Activated CD4-positive, alpha-beta T cell treated with anti-CD3 and anti-CD28 coated beads, Interleukin-2, amount 10 ng/mL, durations not matched to agents 7 days and 5 days (primary cell): ENCODE data around the gene MAL. TPM values are rescaled to one million over a fixed set of nuclear protein-coding genes. Genes with fewer than 3 reads are reported as not detected.

ENCODE experiments used
- CTCF ChIA-PET: fragments of 350-600 bp; sonication (Branson Sonifier 250); formaldehyde crosslinking; loops from one replicate; lab custom pipeline; 2021; ENCODE audit warnings: antibody characterized with exemption; lab: Charles Lee
- POLR2A ChIA-PET: fragments of 350-600 bp; sonication (Branson Sonifier 250); formaldehyde crosslinking; loops from one replicate; lab custom pipeline; 2021; ENCODE audit warnings: antibody characterized with exemption; lab: Charles Lee
- DNase-seq: peaks from one replicate; pipeline ENCODE4 v3.0.0-alpha.2; 2020
- H3K27ac Mint-ChIP-seq: one replicate; pipeline ENCODE4 v1.8.0; 2021; ENCODE audit warnings: mild to moderate bottlenecking, moderate library complexity, mixed read lengths
- H3K27me3 Mint-ChIP-seq: one replicate; pipeline ENCODE4 v1.8.0; 2021; ENCODE audit warnings: mixed read lengths
- H3K36me3 Mint-ChIP-seq: one replicate; pipeline ENCODE4 v1.8.0; 2021; ENCODE audit warnings: low read depth, mixed read lengths
- H3K4me1 Mint-ChIP-seq: one replicate; pipeline ENCODE4 v1.8.0; 2021; ENCODE audit warnings: mixed read lengths
- H3K4me3 Mint-ChIP-seq: one replicate; pipeline ENCODE4 v1.8.0; 2021; ENCODE audit warnings: mild to moderate bottlenecking, moderate library complexity, mixed read lengths
- H3K9me3 Mint-ChIP-seq: one replicate; pipeline ENCODE4 v1.8.0; 2021; ENCODE audit warnings: mixed read lengths
- total RNA-seq, 2 experiments: library from RNA; stranded (reverse); gene quantifications; one replicate each; pipeline ENCODE4 v1.2.3, GENCODE V29; 2021

Gene MAL
- total RNA-seq, 2 experiments from 2014 or later = 237 to 339 TPM

DNA sequence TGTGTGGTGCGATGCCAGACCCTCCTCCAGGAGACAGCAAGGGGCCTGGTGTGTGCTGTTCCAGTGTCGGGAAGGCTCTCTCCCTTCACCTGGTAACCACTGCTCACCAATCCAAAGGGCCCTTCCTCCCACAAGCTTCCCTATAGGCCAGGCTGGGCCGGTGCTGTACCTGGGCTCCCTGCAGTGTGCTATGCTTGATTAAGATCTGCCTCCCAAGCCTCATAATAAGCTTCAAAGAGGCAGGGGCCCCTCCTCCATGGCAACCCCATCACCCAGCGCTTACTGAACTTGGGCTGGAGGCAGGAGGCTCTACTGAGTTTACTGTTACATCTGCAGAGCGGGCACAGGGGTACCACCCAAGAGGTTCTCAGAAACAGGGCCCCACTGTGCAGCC lies 4.5 kb upstream of the MAL start:
- Mint-ChIP-seq H3K4me3 (no peak overlapping the region), H3K9me3 (no peaks in the 10 kb centered on the region), H3K4me1 (peaks cover 39% of the 10 kb centered on the region), H3K27ac (no peak overlapping the region), H3K36me3 (peaks cover 6% of the 10 kb centered on the region), H3K27me3 (no peaks in the 10 kb centered on the region)
- DNase-seq = no peak
- ChIA-PET CTCF (interaction anchor here (1.0 to 10.0 kb wide), 3 partner anchors 57 to 100 kb away, joined by 3 to 149 read pairs (median 50); no protein-coding TSS in a partner anchor), POLR2A (no interaction called here)

- Mint-ChIP-seq H3K36me3 (peaks cover 11% of the 10 kb centered on the region), H3K9me3 (no peaks in the 10 kb centered on the region), H3K27me3 (no peaks in the 10 kb centered on the region), H3K4me3 (no peak overlapping the region), H3K27ac (no peak overlapping the region), H3K4me1 (peaks cover 41% of the 10 kb centered on the region)
- CTCF ChIA-PET = interaction anchor here (1.0 to 10.0 kb wide), 14 partner anchors 9 to 137 kb away, joined by 3 to 149 read pairs (median 8); partner anchors contain the start of genes MRPS5 and ZNF514
- POLR2A ChIA-PET = interaction anchor here (0.7 to 1.3 kb wide), 4 partner anchors 52 to 94 kb away, joined by 3 to 5 read pairs (median 4); no protein-coding TSS in a partner anchor
- no peak for DNase-seq
Observed at GRCh38 chr2:95021847-95022246, 3.7 kb upstream of the MAL start.

DNA sequence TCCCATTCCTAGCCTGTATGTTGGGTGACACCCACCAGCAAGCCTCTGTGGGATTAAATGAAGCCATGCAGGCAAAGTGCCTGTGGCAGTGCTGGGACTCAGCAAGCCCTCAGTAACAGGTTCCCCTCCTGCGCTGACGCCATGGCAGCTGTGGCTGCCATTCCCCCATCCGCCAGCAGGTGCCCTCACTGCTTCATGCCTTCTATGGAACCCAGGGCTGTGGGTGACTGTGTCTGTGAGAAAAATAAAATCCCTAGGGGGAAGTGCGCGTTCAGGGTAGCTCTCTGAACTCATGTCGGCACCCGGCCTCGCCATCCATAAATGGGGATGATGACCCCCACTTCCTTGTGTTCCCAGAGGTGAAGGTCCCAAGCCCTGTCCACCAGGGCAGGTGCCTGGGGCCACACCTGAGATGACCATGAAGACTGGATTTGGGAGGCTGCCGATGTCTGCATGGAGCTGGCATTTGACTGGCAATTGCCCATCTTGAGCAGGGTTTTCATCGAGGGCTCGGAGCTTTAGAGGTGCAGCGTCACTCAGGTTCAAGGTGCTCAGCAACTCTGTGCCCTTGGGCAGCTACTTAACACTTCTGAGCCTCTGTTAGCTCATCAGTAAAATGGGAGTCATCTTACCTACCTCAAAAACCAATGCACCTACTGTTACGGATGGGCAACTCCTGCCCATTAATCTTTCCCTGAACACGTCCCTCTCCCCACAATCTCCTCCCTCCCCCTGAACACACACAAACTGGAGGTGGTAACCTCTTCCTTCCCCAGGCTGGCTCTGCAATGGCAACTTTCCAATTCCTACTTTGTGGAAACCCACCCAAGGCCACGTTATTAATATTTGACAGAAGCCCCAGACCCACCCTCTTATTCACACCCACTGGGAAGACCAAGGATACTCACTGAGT lies 2.9 kb upstream of the MAL start:
- Mint-ChIP-seq H3K27ac (peak overlapping the region; percentile 79), H3K27me3 (no peaks in the 10 kb centered on the region), H3K36me3 (peaks cover 18% of the 10 kb centered on the region), H3K4me3 (peak overlapping the region; percentile 80), H3K9me3 (no peaks in the 10 kb centered on the region), H3K4me1 (peaks cover 47% of the 10 kb centered on the region)
- DNase-seq = peak; percentile 88
- ChIA-PET CTCF (interaction anchor here (0.6 to 10.0 kb wide), 27 partner anchors 9 to 142 kb away, joined by 3 to 149 read pairs (median 4); partner anchors contain the start of genes MRPS5, ZNF2 and ZNF514), POLR2A (interaction anchor here (0.7 to 1.3 kb wide), 5 partner anchors 51 to 93 kb away, joined by 3 to 5 read pairs (median 3); no protein-coding TSS in a partner anchor)

- peaks cover 50% of the 10 kb centered on the region for H3K4me1 Mint-ChIP-seq
Observed at GRCh38 chr2:95023222-95023597, 2.3 kb upstream of the MAL start.

GRCh38 chr2:95024371-95024770 lies 1.1 kb upstream of the MAL start:
- ChIA-PET CTCF (interaction anchor here (0.9 to 10.0 kb wide), 7 partner anchors 11 to 141 kb away, joined by 4 to 149 read pairs (median 19); partner anchors contain the start of genes MRPS5 and ZNF2), POLR2A (interaction anchor here (1.2 to 1.8 kb wide), 2 partner anchors 28 to 55 kb away, joined by 3 to 5 read pairs; no protein-coding TSS in a partner anchor)
- Mint-ChIP-seq H3K27ac (peak overlapping the region; percentile 83), H3K36me3 (peaks cover 31% of the 10 kb centered on the region), H3K4me3 (peak overlapping the region; percentile 80), H3K27me3 (no peaks in the 10 kb centered on the region), H3K4me1 (peaks cover 58% of the 10 kb centered on the region), H3K9me3 (no peaks in the 10 kb centered on the region)
- DNase-seq = no peak

More at GRCh38 chr2:95023222-95023597, 2.3 kb upstream of the MAL start:
- peak; percentile 79 for DNase-seq
- Mint-ChIP-seq H3K9me3 (no peaks in the 10 kb centered on the region), H3K27ac (peak overlapping the region; percentile 79), H3K27me3 (no peaks in the 10 kb centered on the region), H3K36me3 (peaks cover 21% of the 10 kb centered on the region), H3K4me3 (peak overlapping the region; percentile 80)
- ChIA-PET POLR2A (interaction anchor here (1.2 to 1.3 kb wide), 2 partner anchors 29 to 56 kb away, joined by 3 to 4 read pairs; no protein-coding TSS in a partner anchor), CTCF (interaction anchor here (0.6 to 10.0 kb wide), 22 partner anchors 8 to 142 kb away, joined by 3 to 149 read pairs (median 4); partner anchors contain the start of genes MRPS5, ZNF2 and ZNF514)

DNA sequence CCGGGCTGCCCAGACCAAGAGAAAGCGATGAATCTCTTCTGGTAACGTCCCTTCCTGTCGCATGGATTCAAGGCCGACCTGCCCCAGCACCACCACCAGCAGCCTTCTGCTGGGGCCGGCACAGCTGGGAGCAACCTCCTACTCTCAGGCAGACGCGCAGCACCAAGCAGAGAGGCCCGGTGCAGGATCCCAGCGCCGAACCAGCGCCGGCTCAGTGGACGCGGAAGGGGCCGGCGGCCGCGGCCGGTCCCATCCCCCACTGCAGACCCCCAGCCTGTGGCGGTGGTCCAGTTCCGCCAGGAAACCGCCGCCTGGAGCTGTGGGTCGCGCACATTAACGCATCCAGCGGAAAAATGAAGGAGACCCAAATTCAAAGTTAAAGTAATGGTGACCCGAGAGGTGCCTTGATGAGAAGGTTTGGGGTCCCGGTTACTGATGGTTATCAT lies 525 bp upstream of the MAL start:
- peaks cover 37% of the 10 kb centered on the region for H3K36me3 Mint-ChIP-seq
- no peaks in the 10 kb centered on the region for H3K27me3 Mint-ChIP-seq
- H3K4me3 Mint-ChIP-seq = peak overlapping the region; percentile 80
- POLR2A ChIA-PET = interaction anchor here (1.8 kb wide), 1 partner anchor 54 kb away, joined by 5 read pairs; no protein-coding TSS in a partner anchor
- DNase-seq = peak; percentile 18
- CTCF ChIA-PET = interaction anchor here (1.1 to 10.0 kb wide), 6 partner anchors 9 to 140 kb away, joined by 3 to 149 read pairs (median 23); partner anchors contain the start of gene ZNF2
- peak overlapping the region; percentile 83 for H3K27ac Mint-ChIP-seq
- no peaks in the 10 kb centered on the region for H3K9me3 Mint-ChIP-seq
- H3K4me1 Mint-ChIP-seq = peaks cover 63% of the 10 kb centered on the region

DNA sequence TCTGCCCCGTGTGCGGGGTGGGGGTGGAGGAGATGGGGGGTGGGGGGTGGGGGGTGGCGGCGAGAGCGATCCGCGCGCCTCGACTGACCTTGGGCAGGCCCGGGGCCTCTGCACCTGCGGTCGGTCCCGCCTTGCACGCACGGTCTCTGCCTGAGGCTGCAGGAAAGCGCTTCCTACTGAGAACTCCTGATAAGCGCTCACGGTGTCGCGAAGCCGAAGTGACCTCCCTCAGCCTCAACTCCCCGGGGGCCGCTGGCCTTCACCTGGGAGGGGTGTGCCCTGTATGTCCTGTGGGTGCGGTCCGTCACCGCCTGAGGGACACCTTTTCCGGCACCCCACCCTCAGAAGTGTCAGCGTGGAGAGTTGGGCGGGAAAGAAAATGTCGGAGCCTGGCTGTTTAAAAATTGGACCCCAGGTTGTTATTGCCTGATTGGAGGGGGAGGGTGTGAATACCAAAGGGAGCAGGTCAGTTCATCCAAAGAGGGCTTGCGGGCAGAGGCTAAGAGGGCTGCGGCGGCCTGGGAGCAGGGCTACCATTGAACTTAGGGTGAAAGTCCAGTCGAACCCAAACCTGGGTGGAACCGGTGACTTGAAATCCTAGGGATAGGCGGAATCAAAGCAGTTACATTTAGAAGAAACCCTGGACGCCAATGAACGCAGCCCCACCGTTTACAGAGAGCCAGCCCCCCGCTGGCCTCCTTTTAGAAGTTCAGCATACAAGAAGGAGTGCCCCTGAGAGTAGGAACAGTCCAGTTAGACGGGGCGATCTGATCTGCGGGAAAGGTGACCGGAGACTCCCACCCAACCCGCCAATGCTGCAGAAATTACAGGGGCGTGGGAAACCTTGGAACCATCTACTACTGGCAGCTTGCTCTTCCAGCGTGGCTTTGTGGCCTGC lies 1.2 kb downstream of the MAL start:
- Mint-ChIP-seq H3K27me3 (no peaks in the 10 kb centered on the region), H3K4me1 (peaks cover 75% of the 10 kb centered on the region), H3K9me3 (no peaks in the 10 kb centered on the region), H3K4me3 (peak overlapping the region; percentile 94), H3K27ac (peak overlapping the region; percentile 98), H3K36me3 (peaks cover 45% of the 10 kb centered on the region)
- ChIA-PET POLR2A (no interaction called here), CTCF (interaction anchor here (0.6 to 10.0 kb wide), 4 partner anchors 14 to 90 kb away, joined by 3 to 149 read pairs (median 45); no protein-coding TSS in a partner anchor)
- DNase-seq = peak; percentile 40

- peaks cover 72% of the 10 kb centered on the region for H3K4me1 Mint-ChIP-seq
- no peaks in the 10 kb centered on the region for H3K27me3 Mint-ChIP-seq
- peak overlapping the region; percentile 94 for H3K4me3 Mint-ChIP-seq
- H3K27ac Mint-ChIP-seq = peak overlapping the region; percentile 98
- H3K36me3 Mint-ChIP-seq = peaks cover 45% of the 10 kb centered on the region
- DNase-seq = no peak
- POLR2A ChIA-PET = no interaction called here
- CTCF ChIA-PET = interaction anchor here (10.0 kb wide), 1 partner anchor 50 kb away, joined by 149 read pairs; no protein-coding TSS in a partner anchor
- no peaks in the 10 kb centered on the region for H3K9me3 Mint-ChIP-seq
Observed at GRCh38 chr2:95027369-95027720, 1.8 kb downstream of the MAL start.

DNA sequence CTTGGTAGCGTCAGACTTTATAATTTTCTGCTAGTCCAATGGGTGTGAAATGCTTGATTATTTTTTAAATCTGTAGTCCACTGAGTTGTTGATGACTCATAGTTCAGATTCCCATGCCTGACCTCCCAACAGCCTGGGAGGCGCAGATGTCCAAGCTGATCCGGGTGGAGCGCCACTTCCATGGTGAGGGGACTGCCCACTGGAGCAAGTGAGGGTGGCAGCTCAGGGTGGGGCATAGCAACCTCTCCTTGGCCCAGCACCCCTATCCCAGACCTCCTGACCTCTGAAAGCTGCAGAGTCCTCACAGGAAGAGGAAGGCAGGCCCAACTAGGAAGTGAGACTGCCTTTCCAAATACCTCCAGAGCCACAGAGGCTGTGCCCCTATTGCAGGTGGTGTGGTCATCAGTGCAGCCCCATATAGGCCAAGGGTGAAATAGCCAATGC lies 4.4 kb downstream of the MAL start:
- Mint-ChIP-seq H3K4me1 (peaks cover 60% of the 10 kb centered on the region), H3K9me3 (no peaks in the 10 kb centered on the region), H3K4me3 (no peak overlapping the region), H3K36me3 (peaks cover 59% of the 10 kb centered on the region), H3K27ac (no peak overlapping the region), H3K27me3 (no peaks in the 10 kb centered on the region)
- no peak for DNase-seq
- CTCF ChIA-PET = interaction anchor here (1.1 to 1.4 kb wide), 3 partner anchors 16 to 85 kb away, joined by 3 read pairs; no protein-coding TSS in a partner anchor
- POLR2A ChIA-PET = no interaction called here

GRCh38 chr2:95030496-95030895 lies 5.0 kb downstream of the MAL start:
- ChIA-PET CTCF (interaction anchor here (1.4 to 2.9 kb wide), 3 partner anchors 8 to 49 kb away, joined by 3 to 13 read pairs (median 8); no protein-coding TSS in a partner anchor), POLR2A (no interaction called here)
- Mint-ChIP-seq H3K36me3 (peaks cover 63% of the 10 kb centered on the region), H3K27ac (peak overlapping the region; percentile 50), H3K27me3 (no peaks in the 10 kb centered on the region), H3K4me1 (peaks cover 63% of the 10 kb centered on the region), H3K9me3 (no peaks in the 10 kb centered on the region), H3K4me3 (no peak overlapping the region)
- no peak for DNase-seq

DNA sequence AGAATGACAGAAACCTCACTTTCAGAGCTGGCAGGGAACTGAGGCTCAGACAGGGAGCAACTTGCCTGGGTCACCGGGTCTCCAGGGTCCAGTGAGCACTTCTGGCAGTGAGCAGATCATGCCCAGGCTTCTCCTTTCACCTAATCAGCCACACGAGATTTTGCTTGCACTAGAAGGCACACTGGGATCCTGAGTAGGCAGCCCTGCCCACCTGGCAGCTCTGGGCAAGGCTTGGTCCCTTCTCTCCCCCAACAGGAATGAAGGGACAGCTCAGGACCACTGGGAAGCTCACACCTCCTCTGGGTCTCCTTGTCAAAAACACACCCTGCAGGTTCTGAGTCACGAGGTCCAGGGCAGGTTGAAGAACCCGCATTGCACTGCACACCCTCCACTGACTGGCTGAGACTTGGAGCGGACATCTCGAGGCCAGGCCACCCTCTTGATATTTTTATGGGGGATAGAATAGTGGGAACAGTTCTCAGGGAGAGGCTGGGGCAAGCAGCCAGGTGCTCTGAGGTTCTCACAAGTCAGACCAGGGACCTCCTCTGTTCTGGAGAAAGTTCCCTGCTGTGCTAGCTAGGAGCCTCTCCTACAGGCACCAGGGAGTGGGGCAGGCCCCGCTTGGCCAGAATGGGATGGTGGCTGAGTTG lies 5.7 kb downstream of the MAL start:
- DNase-seq = no peak

More for the DNA sequence above, 5.7 kb downstream of the MAL start:
- Mint-ChIP-seq H3K4me1 (peaks cover 65% of the 10 kb centered on the region), H3K27me3 (no peaks in the 10 kb centered on the region), H3K4me3 (no peak overlapping the region), H3K36me3 (peaks cover 61% of the 10 kb centered on the region), H3K27ac (peak overlapping the region; percentile 4), H3K9me3 (no peaks in the 10 kb centered on the region)
- CTCF ChIA-PET = interaction anchor here (0.5 to 2.9 kb wide), 5 partner anchors 9 to 48 kb away, joined by 3 to 13 read pairs (median 8); no protein-coding TSS in a partner anchor
- POLR2A ChIA-PET = no interaction called here
